Vagina (tissue), 2 donors: ENCODE data around the gene ZNF484.

Experiments used
- CTCF ChIP-seq, 3 experiments: fragments of 450-650 bp in 2 of 3; fragments of 200-600 bp in 1 of 3; sonication (generic) in 1 of 3; IDR thresholded peaks; one replicate each; pipeline ENCODE4 v1.5.1; 2017 to 2019; ENCODE audit warnings: antibody characterized with exemption in 3 of 3, mild to moderate bottlenecking in 2 of 3, moderate library complexity in 2 of 3
- POLR2A ChIP-seq, 2 donors: fragments of 450-650 bp; IDR thresholded peaks; one replicate each; pipeline ENCODE4 v1.6.1; 2017; ENCODE audit warnings: antibody characterized with exemption in 2 of 2, mild to moderate bottlenecking in 2 of 2, moderate library complexity in 2 of 2

DNA sequence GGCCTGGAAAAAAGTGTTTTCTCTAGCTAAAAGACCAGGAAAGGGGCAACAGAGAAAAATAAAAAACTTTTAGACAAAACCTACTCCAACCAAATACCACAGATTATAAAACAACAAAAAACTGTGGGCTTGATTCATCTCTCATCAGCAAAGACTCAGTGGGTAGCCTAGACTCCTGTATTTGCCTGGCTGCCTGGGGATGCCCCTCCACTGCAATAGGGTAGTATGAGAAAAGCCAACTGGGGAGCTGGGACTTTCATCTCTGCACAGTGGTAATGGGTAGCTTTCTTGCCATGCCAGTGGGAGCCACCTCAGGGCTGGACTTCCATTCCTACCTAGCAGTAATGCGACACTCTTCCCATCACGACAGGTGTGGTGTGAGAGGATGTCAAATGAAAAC lies 7.5 kb downstream of the ZNF484 start:
- TF ChIP-seq CTCF (IDR thresholded peaks at IDR 0.05) = no peak
- no peak for TF ChIP-seq POLR2A (IDR thresholded peaks at IDR 0.05)
